Measurements from ENCODE around the gene NINJ1. TPM values are rescaled to one million over a fixed set of nuclear protein-coding genes. Genes with fewer than 3 reads are reported as not detected.

The NINJ1 gene
- total RNA-seq, 1 donor from 2014 or later: 53.7 TPM

- peaks cover 13% of the 10 kb centered on the region for H3K4me1 ChIP-seq
- H3K27ac ChIP-seq (replicated peaks): no peak overlapping the region
- H3K27me3 ChIP-seq (ENCODE audit: low read depth): no peaks in the 10 kb centered on the region
- no peak for TF ChIP-seq CTCF (IDR thresholded peaks at IDR 0.05; ENCODE audit: borderline replicate concordance)
- no peak for DNase-seq
- H3K36me3 ChIP-seq: peaks cover 48% of the 10 kb centered on the region
- intact Hi-C loops (cut with micrococcal nuclease): no loop called here
- no peak overlapping the region for H3K4me3 ChIP-seq
- H3K9me3 ChIP-seq (replicated peaks): no peaks in the 10 kb centered on the region
Observed at GRCh38 chr9:93111001-93111370, 23.1 kb downstream of the NINJ1 start.

GRCh38 chr9:93110311-93110855 is 23.7 kb downstream of the NINJ1 start:
- H3K27me3 ChIP-seq (ENCODE audit: low read depth): no peaks in the 10 kb centered on the region
- intact Hi-C loops (cut with micrococcal nuclease): no loop called here
- H3K27ac ChIP-seq (replicated peaks): no peak overlapping the region
- no peak for TF ChIP-seq CTCF (IDR thresholded peaks at IDR 0.05; ENCODE audit: borderline replicate concordance)
- DNase-seq: no peak
- H3K4me3 ChIP-seq: no peak overlapping the region
- H3K9me3 ChIP-seq (replicated peaks): no peaks in the 10 kb centered on the region
- H3K4me1 ChIP-seq: peaks cover 12% of the 10 kb centered on the region
- H3K36me3 ChIP-seq: peaks cover 48% of the 10 kb centered on the region

DNA sequence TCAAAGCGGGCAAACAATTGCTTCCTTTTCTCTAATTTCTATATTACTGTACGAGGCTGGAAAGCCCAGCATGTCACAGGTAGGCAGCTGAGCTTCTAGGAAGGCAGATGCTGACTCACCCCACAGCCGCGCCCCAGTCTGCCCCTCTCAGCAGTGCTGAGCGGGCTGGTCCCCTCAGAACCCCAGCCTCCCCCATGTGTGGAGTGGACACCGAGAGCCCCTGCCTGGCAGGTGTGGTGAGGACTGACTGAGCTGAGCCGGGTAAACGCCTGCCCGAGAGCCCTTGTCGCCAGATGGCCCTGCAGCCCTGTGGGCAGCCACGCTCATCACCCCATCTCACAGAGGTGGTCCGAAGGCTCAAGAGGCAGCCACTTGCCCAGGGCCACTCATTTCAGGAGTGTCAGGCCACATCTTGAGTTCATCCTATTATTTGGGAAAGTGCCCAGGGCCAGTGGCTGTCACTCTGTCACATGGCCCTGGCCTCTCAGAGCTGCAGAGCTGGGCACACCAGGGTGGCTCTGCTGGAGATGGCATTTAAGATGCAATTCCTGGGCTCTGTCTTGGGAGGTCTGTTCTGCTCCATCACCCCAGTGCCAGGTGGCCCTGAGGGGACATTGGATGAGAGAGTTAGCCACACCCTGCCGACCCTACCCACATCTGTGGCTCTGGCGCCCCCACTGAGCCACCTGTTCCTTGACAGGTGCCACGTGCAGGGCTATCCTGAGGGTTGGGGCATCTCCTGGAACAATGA is 25.6 kb downstream of the NINJ1 start:
- Histone ChIP-seq H3K4me3 (no peak overlapping the region), H3K27ac (replicated peaks) (no peak overlapping the region), H3K27me3 (ENCODE audit: low read depth) (no peaks in the 10 kb centered on the region), H3K4me1 (peaks cover 12% of the 10 kb centered on the region), H3K9me3 (replicated peaks) (peaks cover 10% of the 10 kb centered on the region), H3K36me3 (peaks cover 47% of the 10 kb centered on the region)
- TF ChIP-seq CTCF (IDR thresholded peaks at IDR 0.05; ENCODE audit: borderline replicate concordance): no peak
- DNase-seq: peak; percentile 16
- intact Hi-C loops (cut with micrococcal nuclease): no loop called here

- no peak overlapping the region for H3K27ac ChIP-seq (replicated peaks)
- TF ChIP-seq CTCF (IDR thresholded peaks at IDR 0.05; ENCODE audit: borderline replicate concordance): no peak
- no peaks in the 10 kb centered on the region for H3K27me3 ChIP-seq (ENCODE audit: low read depth)
- peaks cover 43% of the 10 kb centered on the region for H3K36me3 ChIP-seq
- H3K4me3 ChIP-seq: no peak overlapping the region
- peaks cover 10% of the 10 kb centered on the region for H3K9me3 ChIP-seq (replicated peaks)
- intact Hi-C loops (cut with micrococcal nuclease): no loop called here
- H3K4me1 ChIP-seq: peaks cover 12% of the 10 kb centered on the region
- DNase-seq: no peak
Observed at GRCh38 chr9:93107825-93108161, 26.3 kb downstream of the NINJ1 start.

- Histone ChIP-seq H3K4me1 (peaks cover 12% of the 10 kb centered on the region), H3K36me3 (peaks cover 39% of the 10 kb centered on the region), H3K27me3 (ENCODE audit: low read depth) (no peaks in the 10 kb centered on the region), H3K9me3 (replicated peaks) (peaks cover 10% of the 10 kb centered on the region), H3K4me3 (no peak overlapping the region), H3K27ac (replicated peaks) (no peak overlapping the region)
- intact Hi-C loops (cut with micrococcal nuclease): no loop called here
- DNase-seq: no peak
- no peak for TF ChIP-seq CTCF (IDR thresholded peaks at IDR 0.05; ENCODE audit: borderline replicate concordance)
Observed at GRCh38 chr9:93107151-93107824, 26.8 kb downstream of the NINJ1 start.

All from left ventricle myocardium inferior (tissue), 1 donor.